Breast epithelium (tissue), 3 donors: ENCODE data around the gene XRCC6.
A peak's percentile ranks its signal among the peaks of the same experiment; 100 is the strongest.

Source experiments
- POLR2A ChIP-seq: fragments of 450-650 bp; IDR thresholded peaks from one replicate; pipeline ENCODE4 v1.6.1; 2016; ENCODE audit warnings: antibody characterized with exemption, mild to moderate bottlenecking, moderate library complexity
- TF ChIP-seq, protein P1 (sequence below), 3 donors: fragments of 450-650 bp; IDR thresholded peaks; one replicate each; pipeline ENCODE4 v1.5.1; 2016 to 2017; ENCODE audit warnings: antibody characterized with exemption in 3 of 3, mild to moderate bottlenecking in 3 of 3, moderate library complexity in 3 of 3

GRCh38 chr22:41621099-41621910 lies at the start of gene XRCC6:
- TF ChIP-seq, protein P1, sequence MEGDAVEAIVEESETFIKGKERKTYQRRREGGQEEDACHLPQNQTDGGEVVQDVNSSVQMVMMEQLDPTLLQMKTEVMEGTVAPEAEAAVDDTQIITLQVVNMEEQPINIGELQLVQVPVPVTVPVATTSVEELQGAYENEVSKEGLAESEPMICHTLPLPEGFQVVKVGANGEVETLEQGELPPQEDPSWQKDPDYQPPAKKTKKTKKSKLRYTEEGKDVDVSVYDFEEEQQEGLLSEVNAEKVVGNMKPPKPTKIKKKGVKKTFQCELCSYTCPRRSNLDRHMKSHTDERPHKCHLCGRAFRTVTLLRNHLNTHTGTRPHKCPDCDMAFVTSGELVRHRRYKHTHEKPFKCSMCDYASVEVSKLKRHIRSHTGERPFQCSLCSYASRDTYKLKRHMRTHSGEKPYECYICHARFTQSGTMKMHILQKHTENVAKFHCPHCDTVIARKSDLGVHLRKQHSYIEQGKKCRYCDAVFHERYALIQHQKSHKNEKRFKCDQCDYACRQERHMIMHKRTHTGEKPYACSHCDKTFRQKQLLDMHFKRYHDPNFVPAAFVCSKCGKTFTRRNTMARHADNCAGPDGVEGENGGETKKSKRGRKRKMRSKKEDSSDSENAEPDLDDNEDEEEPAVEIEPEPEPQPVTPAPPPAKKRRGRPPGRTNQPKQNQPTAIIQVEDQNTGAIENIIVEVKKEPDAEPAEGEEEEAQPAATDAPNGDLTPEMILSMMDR (IDR thresholded peaks at IDR 0.05), result no peak
- TF ChIP-seq POLR2A, result peak; percentile 79
